ENCODE data around the gene GATA6. TPM values are rescaled to one million over a fixed set of nuclear protein-coding genes. Genes with fewer than 3 reads are reported as not detected.
A peak's percentile ranks its signal among the peaks of the same experiment; 100 is the strongest.
"Not testable (repeated sequence)": the region's sequence is repeated elsewhere in the genome, so short reads cannot be mapped to it uniquely, and the experiment has no call there.

GATA6 gene
- polyA plus RNA-seq, 3 donors, result 7.8 to 9.9 (median 9.2) TPM

DNA sequence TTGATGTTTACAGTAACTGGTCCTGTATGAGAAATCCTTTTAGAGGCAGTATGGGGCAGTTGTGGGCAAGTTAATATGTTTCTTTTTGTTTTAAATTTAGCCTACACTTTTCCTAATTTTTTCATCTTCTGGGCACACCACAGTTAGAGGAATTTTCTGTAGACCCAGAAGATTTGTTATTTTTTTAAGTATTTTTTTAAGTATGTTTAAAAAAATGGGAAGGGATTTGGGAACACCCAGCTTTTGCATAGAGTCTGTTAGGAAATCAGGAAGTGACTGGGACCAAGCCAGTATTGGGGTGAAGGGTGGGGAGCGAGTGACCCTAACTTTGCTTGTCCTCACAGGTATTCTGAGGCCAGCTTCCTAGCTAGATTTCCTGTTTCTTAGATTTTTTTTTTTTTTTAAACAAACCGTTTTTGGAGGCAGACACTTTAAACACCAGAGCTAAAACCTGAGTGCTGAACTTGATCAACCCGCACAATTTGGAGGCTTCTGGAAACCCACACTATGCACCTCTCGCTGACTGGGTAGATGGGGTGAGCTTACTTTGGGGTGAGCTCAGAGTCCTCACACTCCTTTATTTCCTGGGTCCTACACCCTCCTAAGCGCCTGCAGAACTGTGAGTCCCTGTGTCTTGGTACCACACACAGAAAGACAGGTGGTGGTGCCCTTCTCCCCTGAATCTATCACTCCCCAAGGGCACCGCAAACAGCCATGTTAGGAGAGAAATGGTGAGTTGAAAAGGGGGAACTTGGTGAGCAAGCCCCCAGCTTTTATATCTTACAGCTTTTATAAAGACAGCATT lies 5.2 kb downstream of the GATA6 start:
- DNase-seq (ENCODE audit: extremely low read depth in 1 of 11, low read depth in 9 of 11, low spot score in 4 of 11), result no peak

DNA sequence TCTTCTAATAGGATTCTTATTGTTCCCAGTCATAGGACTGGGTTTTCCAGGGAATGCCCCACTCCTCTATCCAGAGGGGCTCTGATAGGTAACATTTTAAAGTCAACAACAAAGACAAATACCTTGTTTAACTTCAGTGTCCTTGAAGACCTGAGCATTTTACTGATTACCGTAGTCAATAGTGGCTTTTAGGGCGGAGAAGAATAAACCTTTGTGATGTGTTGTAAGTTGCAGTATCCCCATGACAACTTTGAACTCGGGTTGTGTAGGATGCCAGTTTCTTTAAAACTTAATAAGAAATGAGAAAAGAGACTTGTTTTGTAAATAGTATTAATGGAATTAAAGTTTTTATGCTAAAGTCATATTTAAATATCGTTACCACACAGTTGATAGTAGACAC lies 6.0 kb downstream of the GATA6 start:
- no peak for DNase-seq (ENCODE audit: extremely low read depth in 1 of 11, low read depth in 9 of 11, low spot score in 4 of 11)

DNA sequence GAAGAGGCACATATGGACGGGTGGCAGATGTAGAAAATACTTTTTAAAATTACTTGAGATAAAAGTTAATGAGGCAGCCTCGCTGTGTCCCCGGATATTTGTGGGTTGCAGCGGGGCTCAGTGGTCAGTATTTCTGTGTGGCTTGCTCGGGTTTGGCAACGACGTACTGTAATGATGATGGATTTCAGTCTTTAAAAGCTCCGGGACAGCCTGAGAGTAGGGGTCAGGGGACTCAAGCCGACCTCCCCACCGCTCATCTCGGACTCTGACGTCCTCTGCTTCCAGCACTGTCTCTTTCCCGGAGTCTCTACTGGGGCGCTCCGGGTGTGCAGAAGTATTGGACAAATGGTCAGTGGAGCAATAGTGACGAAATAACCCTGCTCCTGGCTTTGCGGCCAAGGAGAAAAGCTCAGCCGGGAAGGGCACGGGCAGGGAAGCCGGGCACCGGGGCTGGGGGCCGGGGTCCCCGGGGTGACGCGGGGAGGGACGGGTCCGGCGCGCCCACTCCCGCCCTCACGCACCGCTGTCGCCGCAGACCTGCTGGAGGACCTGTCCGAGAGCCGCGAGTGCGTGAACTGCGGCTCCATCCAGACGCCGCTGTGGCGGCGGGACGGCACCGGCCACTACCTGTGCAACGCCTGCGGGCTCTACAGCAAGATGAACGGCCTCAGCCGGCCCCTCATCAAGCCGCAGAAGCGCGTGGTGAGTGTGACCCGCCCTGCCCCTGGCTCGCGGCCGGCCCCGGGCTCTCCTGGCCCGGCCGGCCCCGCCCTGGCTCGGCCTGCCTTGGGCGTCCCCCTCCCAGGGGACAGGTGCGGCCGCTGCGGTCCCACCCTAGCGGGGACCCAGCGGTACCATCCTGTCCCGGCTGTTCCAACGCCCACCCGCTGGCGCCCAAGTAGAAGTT lies 7.3 kb downstream of the GATA6 start:
- DNase-seq (ENCODE audit: extremely low read depth in 1 of 11, low read depth in 9 of 11, low spot score in 4 of 11), result no peak

DNA sequence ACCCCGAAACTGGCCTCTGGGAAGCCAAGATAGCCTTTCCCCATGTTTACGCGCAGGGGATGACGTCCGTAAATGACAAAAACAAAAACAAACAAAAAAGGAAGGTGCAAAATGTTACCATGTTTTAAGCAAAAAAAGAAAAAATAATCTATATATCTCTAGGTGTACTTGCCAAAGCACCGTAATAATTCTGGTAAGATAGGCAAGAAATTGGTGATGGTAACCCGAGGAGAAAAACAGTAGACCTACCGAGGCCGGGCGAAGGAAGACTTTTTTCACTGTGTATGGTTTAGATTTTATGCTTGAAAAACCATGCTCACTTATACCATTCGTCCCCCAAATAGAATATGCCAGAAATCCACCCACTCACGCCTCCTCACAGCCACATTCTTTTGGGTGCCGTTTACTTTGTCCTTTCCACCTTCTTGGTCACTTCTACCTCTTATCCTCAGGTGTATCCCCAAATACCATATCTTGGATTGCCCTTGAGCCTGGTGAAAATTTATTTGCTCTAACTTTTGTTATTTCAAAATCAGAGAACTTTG lies 8.0 kb downstream of the GATA6 start:
- DNase-seq (ENCODE audit: extremely low read depth in 1 of 11, low read depth in 9 of 11, low spot score in 4 of 11), result no peak

DNA sequence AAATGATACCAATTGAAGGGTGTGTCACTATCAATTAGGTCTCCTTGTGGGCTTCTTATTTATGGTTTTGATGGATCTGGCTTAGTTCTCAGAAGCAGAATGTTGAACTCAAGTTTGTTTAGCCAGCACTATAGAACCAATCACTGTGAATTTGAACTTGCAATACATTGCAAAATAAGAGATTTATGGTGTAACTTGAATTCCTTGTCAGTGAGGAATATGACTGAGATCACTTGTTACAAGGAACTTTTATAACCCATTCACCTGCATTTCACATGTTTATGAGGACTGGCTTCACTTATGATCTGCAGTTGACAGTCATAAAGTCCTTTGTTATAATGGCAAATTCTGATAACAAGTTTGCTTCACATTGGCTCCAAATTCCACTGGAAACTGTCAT lies 9.8 kb downstream of the GATA6 start:
- DNase-seq (ENCODE audit: extremely low read depth in 1 of 11, low read depth in 9 of 11, low spot score in 4 of 11), result no peak

DNA sequence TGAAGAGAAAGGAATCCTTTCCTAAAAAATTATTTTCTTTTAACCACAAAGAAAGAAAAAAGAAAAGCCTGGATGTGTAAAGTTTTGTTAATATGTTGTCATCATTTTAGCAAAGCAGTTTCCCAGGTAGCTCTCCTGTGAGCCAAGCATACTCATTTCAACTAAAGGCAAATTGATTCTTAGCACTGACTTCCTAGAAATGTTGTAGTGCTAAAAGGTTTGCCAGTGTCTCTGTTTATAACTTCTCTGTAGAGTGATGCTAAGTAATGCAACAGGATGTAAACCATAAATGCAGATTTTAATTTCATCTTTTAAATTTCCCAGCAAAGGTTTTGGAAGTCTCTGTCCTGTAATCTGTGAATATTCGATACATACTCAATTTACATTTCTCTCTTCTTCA lies 10.2 kb downstream of the GATA6 start:
- no peak for DNase-seq (ENCODE audit: extremely low read depth in 1 of 11, low read depth in 9 of 11, low spot score in 4 of 11)

DNA sequence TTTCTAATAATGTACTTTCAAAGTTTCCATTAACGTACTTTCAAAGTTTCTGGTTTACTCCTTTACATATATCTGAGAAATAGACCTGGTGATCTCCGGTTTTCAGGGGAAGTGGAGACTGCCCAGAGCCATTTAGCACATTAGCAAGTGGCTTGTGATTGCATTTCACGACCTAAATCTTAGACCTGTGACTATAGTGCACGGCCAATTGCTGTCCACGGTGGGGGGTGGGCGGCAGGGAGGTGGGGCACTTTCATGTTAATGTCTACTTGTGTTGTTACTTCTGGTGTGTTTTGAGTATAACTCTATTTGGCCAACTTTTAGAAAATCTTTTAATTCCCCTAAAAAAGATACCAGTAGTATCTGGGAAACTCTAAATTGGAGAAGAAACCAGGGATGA lies 11.3 kb downstream of the GATA6 start:
- DNase-seq (ENCODE audit: extremely low read depth in 1 of 11, low read depth in 9 of 11, low spot score in 4 of 11), result no peak

DNA sequence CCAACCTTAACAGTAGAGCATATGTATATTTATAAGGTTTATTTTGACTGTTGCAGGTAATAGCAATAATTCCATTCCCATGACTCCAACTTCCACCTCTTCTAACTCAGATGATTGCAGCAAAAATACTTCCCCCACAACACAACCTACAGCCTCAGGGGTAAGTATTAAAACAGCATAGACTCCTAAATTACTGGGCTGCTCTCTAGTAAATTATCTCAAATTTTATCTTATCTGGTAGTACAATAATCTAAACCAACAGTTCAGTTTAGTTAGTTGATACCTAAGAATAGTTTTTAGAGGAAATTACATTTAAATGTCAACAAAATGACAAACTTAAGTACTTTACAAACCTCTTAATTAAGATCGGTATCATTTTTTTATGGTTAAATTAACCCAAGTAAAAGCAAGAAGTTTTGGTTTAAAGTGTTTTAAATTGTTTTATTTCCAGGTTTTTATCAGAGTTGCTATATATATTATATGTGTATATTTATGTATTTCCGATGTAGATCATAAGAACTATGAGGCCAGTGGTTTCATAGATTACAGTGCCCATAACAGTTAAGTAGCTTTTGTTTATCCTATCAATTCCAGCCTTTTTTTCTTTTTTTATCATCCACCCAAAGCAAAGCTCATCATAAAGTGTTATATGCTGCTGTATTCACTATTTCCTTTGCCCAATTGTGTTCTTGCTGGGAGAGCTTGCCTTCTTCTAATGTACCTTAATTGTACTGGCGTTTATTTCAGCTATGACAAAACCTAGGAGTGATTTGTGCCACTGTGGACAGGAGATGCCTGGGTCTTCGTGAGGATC lies 13.7 kb downstream of the GATA6 start:
- no peak for DNase-seq (ENCODE audit: extremely low read depth in 1 of 11, low read depth in 9 of 11, low spot score in 4 of 11)

DNA sequence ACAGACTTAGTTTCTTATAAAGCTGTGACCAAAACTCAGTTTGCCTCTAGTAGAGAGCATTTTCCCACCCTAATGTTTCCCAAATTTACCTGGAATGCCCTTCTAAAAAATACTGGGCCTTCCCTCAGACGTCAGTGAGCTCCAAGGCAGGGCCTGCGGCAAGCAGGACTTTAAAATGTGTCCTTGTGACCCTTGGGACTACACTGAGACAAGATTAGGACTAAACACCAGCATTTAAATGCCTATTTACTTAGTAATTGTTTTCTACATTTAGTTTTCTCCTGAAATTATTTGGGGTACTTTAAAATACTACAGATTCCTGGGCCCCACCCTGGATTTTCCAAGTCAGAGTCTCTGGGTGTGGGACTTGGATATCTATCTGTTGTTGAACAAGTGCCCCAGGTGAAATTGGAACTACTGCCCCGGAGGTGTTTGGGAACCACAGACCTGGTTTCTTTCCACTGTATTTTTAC lies 14.3 kb downstream of the GATA6 start:
- DNase-seq (ENCODE audit: extremely low read depth in 1 of 11, low read depth in 9 of 11, low spot score in 4 of 11), result no peak

DNA sequence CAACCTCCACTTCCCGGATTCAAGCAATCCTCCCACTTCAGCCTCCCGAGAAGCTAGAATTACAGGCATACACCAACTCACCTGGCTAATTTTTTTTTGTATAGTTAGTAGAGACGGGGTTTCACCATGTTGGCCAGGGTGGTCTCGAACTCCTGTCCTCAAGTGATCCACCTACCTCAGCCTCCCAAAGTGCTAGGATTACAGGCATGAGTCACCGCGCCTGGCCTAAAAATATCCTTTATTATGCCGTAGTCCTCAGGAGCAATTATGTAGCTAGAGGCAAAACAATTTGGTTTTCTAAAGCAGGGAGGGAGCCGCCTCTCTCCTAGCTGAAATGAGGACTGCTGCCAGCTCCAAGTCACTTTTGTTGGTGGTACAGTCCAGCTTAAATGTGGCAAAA lies 15.2 kb downstream of the GATA6 start:
- DNase-seq (ENCODE audit: extremely low read depth in 1 of 11, low read depth in 9 of 11, low spot score in 4 of 11), result not testable (repeated sequence)

DNA sequence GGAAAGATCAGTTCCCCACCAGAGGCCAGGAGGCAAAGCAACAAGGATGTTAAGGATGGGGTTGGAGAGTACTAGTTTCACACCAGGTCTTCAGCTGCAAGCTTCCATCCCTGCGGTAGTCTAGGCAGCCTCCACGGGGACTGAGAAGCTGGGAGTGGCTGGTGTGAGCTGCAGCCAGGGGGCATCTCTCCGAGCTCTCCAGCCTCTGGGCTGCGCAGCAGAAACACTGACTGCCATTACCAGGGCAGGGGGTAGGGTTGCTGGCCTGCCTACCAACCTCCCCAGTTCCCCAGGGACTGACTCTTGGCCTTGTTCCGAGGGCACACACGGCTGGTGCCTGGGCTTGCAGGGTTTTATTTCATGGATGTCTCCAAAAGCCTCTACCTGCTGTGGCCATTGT lies 15.9 kb downstream of the GATA6 start:
- DNase-seq (ENCODE audit: extremely low read depth in 1 of 11, low read depth in 9 of 11, low spot score in 4 of 11), result no peak

DNA sequence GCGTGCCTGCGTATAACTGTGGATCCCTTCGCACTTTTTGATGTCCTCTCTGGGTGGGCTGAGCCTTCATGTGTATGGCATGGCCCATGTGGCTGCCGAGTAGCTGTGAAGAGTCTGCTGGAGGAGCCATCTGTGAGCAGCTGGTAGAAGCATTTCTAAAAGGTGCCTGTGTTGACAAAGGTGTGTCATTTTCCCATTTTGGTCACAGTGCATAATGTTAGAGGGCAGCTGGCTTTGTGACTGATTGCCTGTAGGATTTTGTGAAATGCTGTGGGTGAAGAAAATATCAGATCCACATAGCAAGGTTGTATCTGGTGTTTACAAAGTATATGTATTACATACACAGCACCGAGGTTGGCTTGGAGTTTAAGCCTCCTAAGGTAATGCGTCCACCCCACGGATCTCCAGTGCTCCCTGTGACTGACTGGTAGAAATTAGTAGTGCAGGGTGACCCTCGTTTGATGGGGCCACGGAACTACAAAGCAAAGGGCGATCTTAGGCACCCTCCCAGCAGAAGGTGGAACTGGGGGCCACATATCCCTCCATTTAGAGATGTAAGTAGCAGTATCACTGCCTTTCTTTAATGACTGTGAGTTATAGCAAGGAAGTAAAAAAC lies 16.5 kb downstream of the GATA6 start:
- no peak for DNase-seq (ENCODE audit: extremely low read depth in 1 of 11, low read depth in 9 of 11, low spot score in 4 of 11)

DNA sequence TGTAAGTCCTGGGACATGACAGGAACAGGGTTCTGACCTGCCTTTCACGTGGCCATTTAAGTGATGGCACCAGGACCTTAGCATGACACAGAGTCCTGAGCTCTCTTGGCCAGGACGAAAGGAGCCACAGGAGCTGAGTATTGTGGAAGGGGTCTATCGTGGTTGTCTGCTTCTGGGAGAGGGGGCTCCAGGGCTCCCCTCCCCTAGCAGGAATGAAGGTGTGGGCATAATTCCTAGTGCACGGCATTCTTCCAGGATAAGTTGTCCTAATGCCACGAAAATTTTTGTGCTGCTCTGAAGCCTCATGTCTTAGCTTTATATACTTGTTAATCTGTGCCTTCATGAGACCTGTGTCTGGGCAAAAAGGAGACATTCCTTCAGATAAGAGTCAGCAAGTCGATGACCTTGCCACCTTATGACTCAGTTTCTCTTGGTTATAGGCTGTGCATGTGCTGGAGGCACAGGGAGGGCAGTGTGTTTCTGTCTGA lies 17.1 kb downstream of the GATA6 start:
- no peak for DNase-seq (ENCODE audit: extremely low read depth in 1 of 11, low read depth in 9 of 11, low spot score in 4 of 11)

DNA sequence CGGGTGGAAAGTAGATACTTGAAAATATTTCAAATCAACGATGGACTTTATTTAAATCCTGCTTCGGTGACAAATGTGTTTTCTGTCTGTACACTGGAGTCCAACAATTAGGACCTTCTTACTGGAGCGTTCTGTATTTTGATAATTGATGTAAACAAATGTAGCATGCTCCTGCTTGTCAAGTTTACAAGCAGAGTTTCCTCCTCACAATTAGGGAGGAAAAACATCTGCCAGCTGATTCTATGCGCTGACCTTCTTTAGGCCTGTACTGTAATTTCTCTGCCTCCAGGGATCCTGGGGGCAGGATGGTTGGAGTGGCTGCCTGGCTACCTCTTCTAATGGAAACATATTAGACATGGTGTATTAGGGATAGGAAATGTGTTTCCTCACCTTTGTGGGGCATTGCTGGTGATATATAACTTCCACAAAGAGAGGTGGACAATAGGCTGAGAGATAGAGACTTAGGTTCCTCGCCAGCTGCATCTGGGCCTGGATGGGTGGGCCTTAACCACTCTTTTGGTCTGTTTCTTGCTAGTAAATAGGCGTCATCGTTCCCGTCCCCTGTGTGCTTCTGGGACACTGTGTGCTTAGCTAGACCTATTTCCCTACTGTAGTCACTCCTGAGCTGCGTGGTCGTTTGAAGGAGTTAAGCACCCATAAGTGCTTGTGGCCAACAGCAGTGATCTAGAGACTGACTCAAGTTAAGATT lies 19.3 kb downstream of the GATA6 start:
- DNase-seq (ENCODE audit: extremely low read depth in 1 of 11, low read depth in 9 of 11, low spot score in 4 of 11), result no peak

DNA sequence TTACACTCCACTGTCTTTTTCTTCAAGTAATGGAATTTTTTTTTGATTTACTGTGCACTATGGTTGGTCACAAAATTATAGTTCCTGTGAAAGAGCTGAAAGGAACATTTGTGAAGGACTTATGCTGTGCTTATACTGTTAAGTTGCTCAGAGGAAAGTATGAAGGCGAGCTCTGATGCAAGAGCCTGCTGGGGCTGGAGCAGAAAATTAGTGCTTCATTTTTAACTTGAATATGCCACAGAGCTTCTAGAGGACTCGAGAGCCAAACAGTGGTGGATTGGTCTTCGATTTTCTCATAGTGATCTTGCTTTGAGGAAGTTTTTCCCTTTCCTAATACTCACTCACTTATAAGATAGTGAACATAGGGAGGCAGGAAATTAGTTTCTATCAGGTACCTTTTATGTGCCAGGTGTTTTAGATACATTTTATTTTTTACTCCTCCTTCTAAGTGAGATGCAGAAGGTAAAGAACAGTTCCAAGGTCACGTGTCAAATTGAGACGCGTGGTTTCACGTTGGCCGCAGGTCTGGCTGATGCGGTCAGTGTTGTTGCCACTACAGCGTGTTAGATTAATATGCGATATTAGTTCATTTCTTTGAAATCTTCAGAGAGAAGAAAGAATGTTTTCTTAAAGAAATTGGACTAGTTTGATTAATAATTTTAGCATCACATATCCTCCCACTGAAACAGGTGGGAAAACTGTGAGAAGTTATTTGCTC lies 20.2 kb downstream of the GATA6 start:
- DNase-seq (ENCODE audit: extremely low read depth in 1 of 11, low read depth in 9 of 11, low spot score in 4 of 11), result no peak

DNA sequence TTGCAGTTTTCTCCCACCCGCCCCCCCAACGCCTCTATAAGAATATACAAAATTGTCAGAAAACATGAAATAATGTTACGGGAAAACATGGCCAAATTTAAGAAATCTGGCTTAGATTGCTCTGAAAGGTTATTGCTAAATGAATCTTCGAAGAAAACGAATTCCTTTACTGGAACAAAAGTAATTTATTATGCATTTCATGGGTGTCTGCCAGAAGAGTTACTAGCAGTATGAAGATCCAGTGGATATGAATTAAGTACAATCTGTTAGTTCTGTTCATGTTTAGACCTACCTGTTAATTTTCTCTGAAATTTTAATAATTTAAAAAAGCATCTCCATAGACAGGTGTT lies 21.9 kb downstream of the GATA6 start:
- DNase-seq (ENCODE audit: extremely low read depth in 1 of 11, low read depth in 9 of 11, low spot score in 4 of 11), result no peak

DNA sequence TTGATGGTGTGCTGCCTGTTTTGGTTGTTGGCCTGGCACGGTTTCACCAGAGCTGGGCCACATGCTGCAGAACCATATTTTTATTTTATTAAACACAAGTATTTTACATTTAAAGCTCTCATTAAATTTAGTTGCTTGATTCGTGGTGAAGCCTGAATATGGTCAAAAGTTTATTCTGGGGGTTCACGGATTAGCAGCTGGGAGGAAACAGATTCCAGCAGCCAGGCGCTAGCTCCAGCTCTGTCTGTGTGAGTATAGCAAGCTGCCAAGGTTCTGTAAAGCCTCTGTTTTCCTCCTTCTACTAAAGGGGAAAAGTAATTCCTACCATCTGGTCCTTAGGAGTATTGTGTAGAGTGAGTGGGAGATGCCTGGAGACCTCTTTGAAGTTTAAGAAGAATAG lies 22.5 kb downstream of the GATA6 start:
- peak in 4 of 11 donors; percentile 55 to 85 (median 75) for DNase-seq (ENCODE audit: extremely low read depth in 1 of 11, low read depth in 9 of 11, low spot score in 4 of 11)

Data from renal cortex interstitium (tissue), 11 donors.